IPS-15b (cell line): ENCODE results near the gene ATP2C1.

Experiments
- H3K27me3 ChIP-seq: one replicate; pipeline ENCODE4 v1.6.1; 2013; ENCODE audit warnings: low read length; ENCODE audit not compliant: control insufficient read depth, insufficient read depth
- H3K36me3 ChIP-seq: one replicate; pipeline ENCODE4 v1.6.1; 2013; ENCODE audit warnings: low read length; ENCODE audit not compliant: control insufficient read depth, insufficient read depth
- H3K4me1 ChIP-seq: one replicate; pipeline ENCODE4 v1.6.1; 2013; ENCODE audit warnings: mild to moderate bottlenecking, low read length; ENCODE audit not compliant: control insufficient read depth, insufficient read depth
- H3K4me3 ChIP-seq: one replicate; pipeline ENCODE4 v1.5.1; 2013; ENCODE audit warnings: low read depth, low read length
- H3K9ac ChIP-seq: one replicate; pipeline ENCODE4 v1.6.1; 2013; ENCODE audit warnings: low read depth, mild to moderate bottlenecking, low read length
- H3K9me3 ChIP-seq: one replicate; pipeline ENCODE4 v1.6.1; 2013; ENCODE audit warnings: mild to moderate bottlenecking, low read length; ENCODE audit not compliant: control insufficient read depth, insufficient read depth

Gene ATP2C1

DNA sequence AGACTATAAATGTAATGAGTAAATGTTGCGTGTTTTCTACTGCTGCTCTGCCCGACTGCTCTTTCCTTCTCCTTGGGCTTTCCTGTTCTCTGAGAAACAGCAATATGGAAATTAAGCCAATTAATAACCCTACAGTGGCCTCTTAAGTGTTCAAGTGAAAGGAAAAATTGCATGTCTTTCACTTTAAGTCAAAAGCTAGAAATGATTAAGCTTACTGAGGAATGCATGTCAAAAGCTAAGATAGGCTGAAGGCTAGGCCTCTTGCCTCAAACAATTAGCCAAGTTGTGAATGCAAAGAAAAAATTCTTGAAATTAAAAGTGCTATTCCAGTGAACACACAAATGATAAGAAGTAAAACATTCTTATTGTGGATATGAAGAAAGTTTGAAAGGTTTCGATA, 55.0 kb downstream of the ATP2C1 start:
- no peaks in the 10 kb centered on the region for H3K9me3 ChIP-seq
- H3K4me1 ChIP-seq = no peaks in the 10 kb centered on the region
- no peaks in the 10 kb centered on the region for H3K36me3 ChIP-seq
- no peak overlapping the region for H3K4me3 ChIP-seq
- no peak overlapping the region for H3K9ac ChIP-seq
- H3K27me3 ChIP-seq = no peaks in the 10 kb centered on the region

DNA sequence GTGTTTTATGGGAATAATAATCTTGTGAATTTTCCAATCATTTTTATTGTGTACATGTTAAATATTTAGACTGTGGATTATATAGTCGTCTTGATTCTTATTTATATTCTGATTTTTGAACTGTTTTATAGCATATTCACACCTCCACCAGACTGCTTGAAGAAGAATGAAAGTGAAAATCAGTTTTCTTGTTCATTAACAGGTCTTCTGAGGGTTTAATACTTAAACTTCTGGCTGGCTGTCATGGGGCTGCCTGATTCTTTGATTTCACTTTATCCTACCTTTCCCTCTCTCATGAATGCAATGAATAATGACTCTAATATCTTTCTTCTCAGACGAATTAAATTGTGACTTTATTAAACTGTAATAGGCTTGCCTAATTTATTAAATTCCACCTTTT, 56.2 kb downstream of the ATP2C1 start:
- no peak overlapping the region for H3K9ac ChIP-seq
- no peak overlapping the region for H3K4me3 ChIP-seq
- no peaks in the 10 kb centered on the region for H3K9me3 ChIP-seq
- no peaks in the 10 kb centered on the region for H3K4me1 ChIP-seq
- H3K27me3 ChIP-seq = no peaks in the 10 kb centered on the region
- no peaks in the 10 kb centered on the region for H3K36me3 ChIP-seq

DNA sequence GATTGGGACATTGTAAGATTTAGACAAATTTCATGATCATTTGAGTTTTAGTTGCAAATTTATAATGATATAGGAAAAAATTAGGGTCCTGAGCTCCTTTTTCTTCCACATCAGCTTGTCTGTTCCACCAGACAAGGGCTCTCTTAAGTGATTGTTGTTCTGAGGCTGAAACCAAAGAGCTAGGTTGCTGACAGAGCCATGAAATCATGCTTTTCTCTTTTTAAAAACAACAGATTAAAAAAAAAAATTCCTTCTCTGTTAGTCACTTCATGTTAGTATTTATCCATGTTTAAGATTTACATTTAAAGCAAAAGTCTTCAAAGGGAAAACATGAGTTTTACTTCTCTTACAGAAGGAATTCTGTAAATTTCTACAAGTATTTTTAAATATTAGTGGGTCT, 56.8 kb downstream of the ATP2C1 start:
- no peaks in the 10 kb centered on the region for H3K36me3 ChIP-seq
- H3K4me1 ChIP-seq = no peaks in the 10 kb centered on the region
- H3K9ac ChIP-seq = no peak overlapping the region
- no peaks in the 10 kb centered on the region for H3K27me3 ChIP-seq
- H3K4me3 ChIP-seq = no peak overlapping the region
- H3K9me3 ChIP-seq = no peaks in the 10 kb centered on the region

DNA sequence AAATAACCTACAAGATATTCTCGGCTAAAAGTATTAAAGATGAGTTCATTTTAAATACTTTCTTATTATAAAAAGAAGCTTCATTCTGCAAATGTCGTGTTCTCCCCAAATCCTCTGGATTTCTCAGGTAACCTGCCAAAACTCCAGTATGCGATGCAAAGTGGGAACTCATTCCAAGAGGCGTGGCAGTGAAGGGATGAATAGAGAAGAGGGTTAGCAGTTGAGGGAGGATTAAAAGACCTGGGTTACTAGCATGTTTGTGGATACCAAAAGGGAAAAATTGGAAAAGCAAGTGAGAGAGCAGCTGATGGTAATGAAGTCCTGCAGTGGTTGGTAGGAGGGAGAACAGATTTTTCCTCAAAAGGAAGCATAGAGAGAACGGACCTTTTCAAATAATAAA, 61.6 kb downstream of the ATP2C1 start:
- no peaks in the 10 kb centered on the region for H3K27me3 ChIP-seq
- no peak overlapping the region for H3K9ac ChIP-seq
- no peaks in the 10 kb centered on the region for H3K36me3 ChIP-seq
- H3K4me3 ChIP-seq = no peak overlapping the region
- no peaks in the 10 kb centered on the region for H3K4me1 ChIP-seq
- no peaks in the 10 kb centered on the region for H3K9me3 ChIP-seq

DNA sequence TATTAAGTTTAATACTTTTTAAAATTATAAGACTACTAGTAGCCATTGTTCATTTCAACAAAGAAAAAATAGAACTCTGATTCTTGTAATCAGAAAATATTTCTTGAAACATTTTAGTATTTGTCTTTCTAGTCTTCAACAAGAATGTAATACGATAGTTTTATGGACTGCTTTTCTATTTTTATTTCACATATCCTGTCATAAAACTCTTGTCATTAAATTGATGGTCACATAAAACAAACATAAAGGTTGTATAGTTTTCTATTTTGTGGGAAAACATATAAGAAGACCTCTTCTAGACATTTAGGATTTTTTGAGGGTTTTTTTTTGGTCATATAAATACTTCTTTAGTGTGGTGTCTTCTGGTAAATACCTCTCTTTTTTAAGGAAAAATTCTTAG, 62.4 kb downstream of the ATP2C1 start:
- Histone ChIP-seq H3K9ac (no peak overlapping the region), H3K4me1 (no peaks in the 10 kb centered on the region), H3K36me3 (no peaks in the 10 kb centered on the region)

DNA sequence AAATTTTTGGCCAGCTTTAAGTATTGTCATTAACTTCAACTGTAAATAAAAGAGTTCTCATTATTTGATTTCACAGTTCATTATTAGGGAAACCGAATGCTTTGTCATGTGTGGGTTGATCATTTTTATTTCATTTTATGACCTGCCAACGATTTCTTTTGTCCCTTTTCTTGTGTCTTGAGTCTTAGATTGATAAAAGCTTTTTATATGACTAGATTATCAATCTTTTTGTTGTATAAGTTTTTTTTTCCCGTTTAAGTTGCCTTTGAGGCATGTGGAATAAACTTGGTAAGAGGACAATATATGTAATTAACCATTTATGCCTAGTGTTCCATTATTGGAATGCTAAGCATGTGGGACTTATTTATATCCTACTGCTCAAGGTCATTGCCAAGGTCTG, 62.8 kb downstream of the ATP2C1 start:
- H3K27me3 ChIP-seq = no peaks in the 10 kb centered on the region
- H3K9ac ChIP-seq = no peak overlapping the region
- H3K4me3 ChIP-seq = no peak overlapping the region
- no peaks in the 10 kb centered on the region for H3K36me3 ChIP-seq
- no peaks in the 10 kb centered on the region for H3K9me3 ChIP-seq
- no peaks in the 10 kb centered on the region for H3K4me1 ChIP-seq

More for the DNA sequence above, 62.4 kb downstream of the ATP2C1 start:
- no peaks in the 10 kb centered on the region for H3K27me3 ChIP-seq
- H3K9me3 ChIP-seq = no peaks in the 10 kb centered on the region
- H3K4me3 ChIP-seq = no peak overlapping the region

DNA sequence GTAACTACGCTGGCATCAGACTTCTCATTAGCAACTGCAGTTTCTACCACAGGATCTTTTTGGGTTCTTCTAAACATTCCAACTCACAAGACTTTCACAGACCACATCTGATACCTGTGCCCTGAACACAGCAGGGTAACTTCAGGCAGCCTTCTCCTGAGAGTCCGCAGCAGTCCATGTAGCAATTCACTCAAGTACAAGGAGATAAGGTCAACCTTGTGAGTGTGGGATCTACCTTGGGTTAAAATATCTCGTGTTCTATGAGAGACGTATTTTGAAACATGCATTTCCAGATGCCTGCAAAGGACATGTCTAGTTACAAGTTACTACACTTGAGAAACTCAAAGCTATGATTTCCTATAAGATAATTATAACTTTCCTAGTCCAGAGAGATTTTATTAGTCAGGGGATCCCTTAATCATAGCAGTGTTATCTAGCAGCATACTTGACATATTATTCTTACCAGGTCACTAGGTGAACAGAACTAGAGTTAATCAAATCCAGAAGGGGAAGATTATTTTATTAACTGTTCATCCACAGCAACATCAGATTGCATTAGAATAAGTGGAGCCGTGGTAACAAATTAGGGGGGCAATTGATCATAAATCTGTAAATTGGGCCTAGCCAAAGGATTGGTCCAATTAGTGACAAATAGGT, 66.4 kb downstream of the ATP2C1 start:
- Histone ChIP-seq H3K9me3 (no peaks in the 10 kb centered on the region), H3K27me3 (no peaks in the 10 kb centered on the region), H3K4me3 (no peak overlapping the region), H3K4me1 (peaks cover 6% of the 10 kb centered on the region), H3K9ac (no peak overlapping the region), H3K36me3 (no peaks in the 10 kb centered on the region)

DNA sequence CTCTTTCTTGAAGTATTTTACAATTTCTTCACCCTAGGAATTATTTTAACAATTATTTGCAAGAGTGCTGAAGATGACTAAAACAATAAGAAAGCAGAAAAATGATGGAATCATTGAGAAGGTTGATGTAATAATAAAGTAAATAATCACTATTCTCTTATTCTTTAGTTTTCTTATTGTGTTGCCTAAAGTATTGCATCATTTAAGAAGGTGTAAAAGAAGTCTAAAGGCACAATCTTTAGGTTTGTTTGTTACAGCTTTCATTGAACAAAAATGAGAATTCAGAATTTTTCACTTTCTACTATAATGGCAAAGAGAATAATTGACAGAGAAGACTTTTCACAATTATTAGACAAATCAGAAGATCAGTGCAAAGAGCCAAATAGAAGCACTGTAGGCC, 67.6 kb downstream of the ATP2C1 start:
- Histone ChIP-seq H3K4me3 (no peak overlapping the region), H3K9ac (no peak overlapping the region), H3K27me3 (no peaks in the 10 kb centered on the region), H3K4me1 (peaks cover 6% of the 10 kb centered on the region), H3K9me3 (no peaks in the 10 kb centered on the region), H3K36me3 (no peaks in the 10 kb centered on the region)

DNA sequence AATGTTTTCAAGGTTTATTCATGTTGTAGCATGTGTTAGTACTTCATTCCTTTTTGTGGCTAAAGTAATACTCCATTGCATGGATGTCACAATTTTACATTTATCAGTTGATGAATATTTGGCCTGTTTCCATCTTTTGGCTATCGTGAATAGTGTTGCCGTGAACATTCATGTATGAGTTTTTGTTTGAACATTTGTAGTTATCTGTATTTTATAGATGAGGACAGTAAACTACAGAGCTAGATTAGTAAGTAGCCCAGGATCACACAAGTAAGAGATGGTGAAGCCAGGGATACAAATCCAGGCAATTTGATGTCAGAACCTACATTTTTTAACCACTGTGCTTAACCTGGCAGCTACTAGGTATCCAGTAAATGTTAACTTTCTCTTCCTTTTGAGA, 69.6 kb downstream of the ATP2C1 start:
- no peak overlapping the region for H3K4me3 ChIP-seq
- peaks cover 6% of the 10 kb centered on the region for H3K4me1 ChIP-seq
- H3K27me3 ChIP-seq = no peaks in the 10 kb centered on the region
- H3K9me3 ChIP-seq = no peaks in the 10 kb centered on the region
- no peak overlapping the region for H3K9ac ChIP-seq
- H3K36me3 ChIP-seq = no peaks in the 10 kb centered on the region

DNA sequence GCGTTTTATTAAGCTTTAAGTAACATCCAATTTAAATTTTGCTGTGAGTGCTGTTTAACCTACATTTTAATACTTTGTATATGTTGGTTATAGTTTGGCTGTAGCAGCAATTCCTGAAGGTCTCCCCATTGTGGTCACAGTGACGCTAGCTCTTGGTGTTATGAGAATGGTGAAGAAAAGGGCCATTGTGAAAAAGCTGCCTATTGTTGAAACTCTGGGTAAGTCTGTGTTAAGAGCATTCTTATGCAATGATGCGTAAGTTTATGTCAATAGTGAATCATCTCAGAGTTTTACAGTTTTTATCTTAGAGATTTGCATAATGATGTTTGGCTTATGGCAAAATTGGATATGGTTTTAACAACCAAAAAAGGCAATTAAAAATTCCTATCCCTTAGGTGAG, 70.0 kb downstream of the ATP2C1 start:
- Histone ChIP-seq H3K27me3 (no peaks in the 10 kb centered on the region), H3K4me3 (no peak overlapping the region), H3K36me3 (no peaks in the 10 kb centered on the region), H3K4me1 (peaks cover 6% of the 10 kb centered on the region), H3K9ac (no peak overlapping the region), H3K9me3 (no peaks in the 10 kb centered on the region)

DNA sequence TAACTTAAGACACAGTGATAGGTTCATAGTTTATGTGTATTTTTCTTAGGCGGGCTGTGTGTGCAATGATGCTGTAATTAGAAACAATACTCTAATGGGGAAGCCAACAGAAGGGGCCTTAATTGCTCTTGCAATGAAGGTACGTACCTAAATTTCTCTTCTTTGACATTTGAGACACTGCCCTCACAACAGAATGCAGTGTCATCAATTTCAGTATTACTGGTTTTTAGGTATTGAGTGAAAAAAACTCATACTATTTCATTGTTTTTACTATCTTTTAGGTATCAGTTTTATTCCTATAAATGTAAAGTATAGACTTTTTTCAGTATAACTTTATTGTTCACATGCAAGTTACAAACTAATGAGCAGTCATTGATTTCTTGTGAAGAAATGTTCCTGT, 73.4 kb downstream of the ATP2C1 start:
- Histone ChIP-seq H3K27me3 (no peaks in the 10 kb centered on the region), H3K4me1 (peaks cover 6% of the 10 kb centered on the region), H3K9ac (no peak overlapping the region), H3K4me3 (no peak overlapping the region), H3K9me3 (no peaks in the 10 kb centered on the region), H3K36me3 (no peaks in the 10 kb centered on the region)

DNA sequence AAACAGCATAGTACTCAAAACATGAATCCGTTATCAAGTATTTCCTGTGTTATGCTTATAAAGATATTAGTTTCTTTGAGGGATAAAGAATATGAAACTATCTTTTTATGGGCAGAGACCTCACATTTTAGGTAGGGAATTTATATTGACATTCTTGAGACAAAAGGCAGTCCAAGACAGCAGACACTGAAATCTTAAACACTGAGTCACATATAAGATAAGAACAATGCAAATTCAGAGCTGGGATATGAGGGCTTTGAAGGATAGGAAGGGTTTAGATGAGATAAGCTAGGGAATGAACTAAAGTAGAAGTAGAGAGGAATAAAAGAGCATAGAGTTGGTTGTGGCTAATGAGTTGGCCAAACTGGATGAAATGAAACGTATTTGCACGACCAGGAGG, 74.3 kb downstream of the ATP2C1 start:
- no peak overlapping the region for H3K4me3 ChIP-seq
- H3K27me3 ChIP-seq = no peaks in the 10 kb centered on the region
- H3K9me3 ChIP-seq = no peaks in the 10 kb centered on the region
- H3K4me1 ChIP-seq = peaks cover 4% of the 10 kb centered on the region
- no peak overlapping the region for H3K9ac ChIP-seq
- H3K36me3 ChIP-seq = no peaks in the 10 kb centered on the region
